GM12801 (cell line): ENCODE measurements around the gene JAK3.

Experiments used
- CTCF ChIP-seq: IDR thresholded peaks from one replicate; pipeline ENCODE4 v1.5.1; 2011; ENCODE audit warnings: control low read depth; ENCODE audit not compliant: insufficient read length; ENCODE audit errors: extremely low read depth

The JAK3 gene

DNA sequence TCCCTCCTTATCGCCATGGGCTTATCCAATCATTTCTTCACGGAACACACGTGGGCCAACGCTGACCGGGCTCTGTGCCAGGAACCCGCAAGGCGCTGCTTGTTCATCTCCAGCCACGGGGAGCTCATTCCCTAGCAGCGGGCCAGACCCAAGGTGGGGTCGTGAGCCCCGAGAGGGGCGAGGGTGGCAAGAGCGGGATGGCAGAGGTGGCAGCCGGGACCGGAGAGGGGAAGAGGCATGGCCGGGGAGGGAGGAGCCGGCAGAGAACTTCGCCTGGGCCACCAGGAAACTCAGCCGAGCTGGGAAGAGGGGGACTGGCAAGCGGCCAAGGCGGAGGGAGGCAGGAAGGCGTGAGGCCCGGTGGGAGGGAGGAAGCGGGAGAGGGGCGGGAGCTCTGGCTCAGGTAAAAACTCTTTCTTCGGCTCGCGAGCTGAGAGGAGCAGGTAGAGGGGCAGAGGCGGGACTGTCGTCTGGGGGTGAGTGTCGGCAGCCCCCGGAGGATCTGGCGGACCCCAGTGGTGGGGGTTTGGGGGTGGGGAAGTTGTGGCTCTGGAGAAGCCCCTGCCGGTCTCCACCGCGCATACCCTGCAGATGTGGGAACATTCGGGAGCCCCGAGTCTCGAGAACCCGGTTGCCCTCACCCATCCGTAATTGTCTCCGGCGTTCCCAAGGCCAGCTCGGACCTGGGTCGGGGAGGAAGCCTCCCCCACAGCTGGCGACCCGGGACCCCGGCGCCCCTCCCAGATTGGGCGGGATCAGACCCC, 52.9 kb downstream of the JAK3 start, which contains the start of gene B3GNT3:
B3GNT3 (plus strand) TSS at position 408 of the 764 bp plus-strand sequence. CDS start 12,670 bp downstream, outside the sequence.
- TF ChIP-seq CTCF, result no peak

DNA sequence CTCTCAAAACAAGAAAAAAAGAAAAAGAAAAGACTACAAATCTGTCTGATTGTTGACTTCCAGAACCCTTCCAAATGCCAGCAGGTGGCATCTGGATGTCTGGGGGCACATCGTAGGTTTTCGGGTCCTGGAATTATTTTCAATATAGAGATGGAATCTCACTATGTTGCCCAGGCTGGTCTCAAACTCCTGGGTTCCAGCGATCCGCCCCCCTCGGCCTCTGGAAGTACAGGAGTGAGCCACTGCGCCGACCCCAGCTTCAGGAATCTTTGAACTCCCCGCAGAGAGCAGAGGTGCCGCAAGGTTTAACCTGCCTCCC, 53.4 kb downstream of the JAK3 start:
- no peak for TF ChIP-seq CTCF

GRCh38 chr19:17790059-17790780, 57.6 kb downstream of the JAK3 start:
- no peak for TF ChIP-seq CTCF

GRCh38 chr19:17788632-17789031, 59.1 kb downstream of the JAK3 start:
- TF ChIP-seq CTCF, result no peak

- TF ChIP-seq CTCF, result no peak
Observed at GRCh38 chr19:17787274-17787913, 60.4 kb downstream of the JAK3 start.

GRCh38 chr19:17784201-17785008, 63.4 kb downstream of the JAK3 start:
- no peak for TF ChIP-seq CTCF

GRCh38 chr19:17780781-17781180, 67.0 kb downstream of the JAK3 start:
- no peak for TF ChIP-seq CTCF
